Spinal cord (tissue), 10 donors: ENCODE results near the gene CEP135. TPM values are rescaled to one million over a fixed set of nuclear protein-coding genes. Genes with fewer than 3 reads are reported as not detected.

Experiments used
- DNase-seq, 6 donors: peaks; one replicate each; pipeline versions ENCODE4 v3.0.0 to v3.0.0-alpha.2; 2013 to 2015; ENCODE audit warnings: low spot score in 6 of 6, low read depth in 4 of 6
- H3K27ac ChIP-seq: one replicate; pipeline ENCODE4 v1.5.1; 2013; ENCODE audit warnings: low read depth, low read length, control low read depth
- H3K27me3 ChIP-seq: one replicate; pipeline ENCODE4 v1.6.1; 2013; ENCODE audit warnings: low read length; ENCODE audit not compliant: control insufficient read depth, insufficient read depth
- H3K36me3 ChIP-seq: one replicate; pipeline ENCODE4 v1.6.1; 2013; ENCODE audit warnings: low read length; ENCODE audit not compliant: control insufficient read depth, insufficient read depth
- H3K4me1 ChIP-seq: one replicate; pipeline ENCODE4 v1.6.1; 2013; ENCODE audit warnings: low read length; ENCODE audit not compliant: control insufficient read depth, insufficient read depth
- H3K4me3 ChIP-seq: one replicate; pipeline ENCODE4 v1.5.1; 2013; ENCODE audit warnings: low read depth, low read length, control low read depth
- H3K9me3 ChIP-seq: one replicate; pipeline ENCODE4 v1.6.1; 2013; ENCODE audit warnings: low read length; ENCODE audit not compliant: control insufficient read depth, insufficient read depth
- WGBS: methylation state at CpG from one replicate; pipeline ENCODE4 v1.1.5; 2013; ENCODE audit warnings: missing lambda C conversion rate; ENCODE audit not compliant: insufficient coverage; 5-methylcytosine and 5-hydroxymethylcytosine counted together
- long read RNA-seq, 4 donors: transcript quantifications; one replicate each; lab custom pipeline, GENCODE V29; 2026
- polyA plus RNA-seq, 2 donors: library from polyadenylated mRNA; unstranded; fragments of 120-200 nt; gene quantifications; one replicate each; pipeline ENCODE4 v1.2.1, GENCODE V29; 2013; ENCODE audit not compliant: insufficient read length in 2 of 2
- total RNA-seq, 2 donors: library from RNA; depleted of rRNA in 1 of 2; stranded (reverse); fragments of 120-200 nt in 1 of 2; fragments of >200 nt in 1 of 2; gene quantifications; one replicate each; pipeline versions ENCODE4 v1.2.3 to v1.2.4, GENCODE V29; 2013 to 2014
- donor health status: healthy.

CEP135 gene, protein sequence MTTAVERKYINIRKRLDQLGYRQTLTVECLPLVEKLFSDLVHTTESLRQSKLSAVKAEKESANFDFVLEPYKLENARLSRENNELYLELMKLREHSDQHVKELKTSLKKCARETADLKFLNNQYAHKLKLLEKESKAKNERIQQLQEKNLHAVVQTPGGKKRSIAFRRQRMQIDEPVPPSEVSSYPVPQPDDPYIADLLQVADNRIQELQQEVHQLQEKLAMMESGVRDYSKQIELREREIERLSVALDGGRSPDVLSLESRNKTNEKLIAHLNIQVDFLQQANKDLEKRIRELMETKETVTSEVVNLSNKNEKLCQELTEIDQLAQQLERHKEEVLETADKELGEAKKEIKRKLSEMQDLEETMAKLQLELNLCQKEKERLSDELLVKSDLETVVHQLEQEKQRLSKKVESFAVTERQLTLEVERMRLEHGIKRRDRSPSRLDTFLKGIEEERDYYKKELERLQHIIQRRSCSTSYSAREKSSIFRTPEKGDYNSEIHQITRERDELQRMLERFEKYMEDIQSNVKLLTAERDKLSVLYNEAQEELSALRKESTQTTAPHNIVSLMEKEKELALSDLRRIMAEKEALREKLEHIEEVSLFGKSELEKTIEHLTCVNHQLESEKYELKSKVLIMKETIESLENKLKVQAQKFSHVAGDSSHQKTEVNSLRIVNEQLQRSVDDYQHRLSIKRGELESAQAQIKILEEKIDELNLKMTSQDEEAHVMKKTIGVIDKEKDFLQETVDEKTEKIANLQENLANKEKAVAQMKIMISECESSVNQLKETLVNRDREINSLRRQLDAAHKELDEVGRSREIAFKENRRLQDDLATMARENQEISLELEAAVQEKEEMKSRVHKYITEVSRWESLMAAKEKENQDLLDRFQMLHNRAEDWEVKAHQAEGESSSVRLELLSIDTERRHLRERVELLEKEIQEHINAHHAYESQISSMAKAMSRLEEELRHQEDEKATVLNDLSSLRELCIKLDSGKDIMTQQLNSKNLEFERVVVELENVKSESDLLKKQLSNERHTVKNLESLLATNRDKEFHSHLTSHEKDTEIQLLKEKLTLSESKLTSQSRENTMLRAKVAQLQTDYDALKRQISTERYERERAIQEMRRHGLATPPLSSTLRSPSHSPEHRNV
- total RNA-seq = 10 to 100 TPM; 11.0 to 15.3 TPM
- 10 to 100 TPM in 1 of 2 donors, 1 to 10 TPM in 1; 9.9 to 11.2 TPM for polyA plus RNA-seq
- long read RNA-seq, donor 1, partial matches to known transcripts = 27 of 27 reads
- long read RNA-seq, donor 1, other reads (novel, unspliced or antisense) = 0 of 27 reads
- long read RNA-seq, donor 2, partial matches to known transcripts = 0 of 1 reads
- long read RNA-seq, donor 2, other reads (novel, unspliced or antisense) = 0 of 1 reads
- long read RNA-seq, donor 3 = 0 reads
- long read RNA-seq, donor 4, partial matches to known transcripts = 0 of 1 reads
- long read RNA-seq, donor 4, other reads (novel, unspliced or antisense) = 0 of 1 reads

DNA sequence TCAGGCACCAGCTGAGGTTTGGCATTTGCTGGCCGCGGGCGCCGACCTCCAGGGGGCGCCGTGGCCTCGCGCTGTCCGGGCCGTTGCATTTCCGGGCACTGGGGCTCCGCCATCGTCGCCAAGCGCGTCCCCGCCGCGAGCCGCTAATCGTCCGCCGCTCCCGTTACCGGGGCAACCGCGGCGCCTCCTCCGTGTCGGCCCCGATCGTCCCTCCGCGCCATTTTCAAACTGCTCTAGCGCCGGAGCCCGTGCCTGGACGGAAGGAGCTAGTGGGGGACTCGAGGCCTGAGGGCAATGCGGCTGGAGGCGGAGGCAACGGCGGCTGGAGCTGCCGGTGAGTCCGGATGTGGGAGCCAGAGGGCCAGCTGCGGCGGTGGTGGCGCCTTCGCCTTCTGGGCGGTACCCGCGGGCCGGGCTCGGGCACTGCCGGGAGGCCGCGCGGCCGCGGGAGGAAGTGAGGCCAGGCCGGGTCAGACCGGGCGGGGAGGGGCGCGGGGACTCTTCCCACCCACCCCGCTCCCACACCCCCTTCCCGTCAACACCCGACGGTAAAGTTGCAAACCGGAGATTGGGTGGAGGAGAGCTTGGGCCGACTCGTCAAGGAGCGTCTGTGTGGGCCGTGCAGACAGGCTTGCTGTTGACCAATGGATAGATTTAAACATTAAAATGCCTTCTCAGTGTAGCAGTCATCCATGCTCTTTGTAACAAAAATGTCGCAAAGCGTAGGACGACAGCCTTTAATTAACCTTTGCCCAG lies at the start of gene CEP135:
TSS of gene CEP135 (plus strand) at position 220 of the 756 bp plus-strand sequence. CDS start 3,186 bp downstream, outside the sequence.
- H3K36me3 ChIP-seq = no peaks in the 10 kb centered on the region
- WGBS = 0% methylated on average over 65 of the region's 77 CpGs
- H3K4me3 ChIP-seq = peak within 1 kb of the TSS; percentile 73
- peak; percentile 83 to 98 (median 90) for DNase-seq
- peak within 1 kb of the TSS; percentile 94 for H3K27ac ChIP-seq
- no peaks in the 10 kb centered on the region for H3K9me3 ChIP-seq
- H3K4me1 ChIP-seq = no peaks in the 10 kb centered on the region
- H3K27me3 ChIP-seq = no peaks in the 10 kb centered on the region

GRCh38 chr4:55902677-55903076 lies 46.1 kb upstream of the CEP135 start:
- Histone ChIP-seq H3K4me3 (no peak overlapping the region), H3K36me3 (peaks cover 13% of the 10 kb centered on the region), H3K9me3 (no peaks in the 10 kb centered on the region), H3K4me1 (no peaks in the 10 kb centered on the region), H3K27ac (no peak overlapping the region), H3K27me3 (no peaks in the 10 kb centered on the region)
- no peak for DNase-seq
- WGBS = 100% methylated on average over 2 of the region's 4 CpGs

GRCh38 chr4:55903577-55903976 lies 45.2 kb upstream of the CEP135 start:
- DNase-seq = peak in 1 of 6 donors; percentile 21
- no peaks in the 10 kb centered on the region for H3K9me3 ChIP-seq
- H3K27ac ChIP-seq = no peak overlapping the region
- no peaks in the 10 kb centered on the region for H3K4me1 ChIP-seq
- H3K4me3 ChIP-seq = no peak overlapping the region
- H3K36me3 ChIP-seq = peaks cover 13% of the 10 kb centered on the region
- no peaks in the 10 kb centered on the region for H3K27me3 ChIP-seq

DNA sequence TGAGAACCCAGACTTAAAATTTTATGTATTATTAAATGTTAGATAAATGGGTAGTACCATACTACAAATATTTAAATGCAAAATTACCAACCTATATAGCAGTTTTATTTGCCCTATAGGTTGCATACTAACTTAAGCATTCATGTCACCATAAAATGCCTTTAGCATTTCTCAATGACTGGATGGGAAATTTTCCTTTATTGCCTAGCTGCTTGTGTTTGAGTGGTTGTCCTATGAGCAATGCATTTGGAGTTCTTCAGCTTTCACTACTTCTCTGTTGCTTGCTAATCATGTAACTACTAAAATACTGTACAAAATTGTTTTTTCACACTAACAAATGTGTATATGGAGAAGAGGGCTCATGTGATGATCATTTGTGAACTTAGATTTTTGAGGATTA lies 44.2 kb upstream of the CEP135 start:
- Histone ChIP-seq H3K4me3 (no peak overlapping the region), H3K27ac (no peak overlapping the region), H3K36me3 (peaks cover 13% of the 10 kb centered on the region), H3K27me3 (no peaks in the 10 kb centered on the region), H3K4me1 (no peaks in the 10 kb centered on the region), H3K9me3 (no peaks in the 10 kb centered on the region)
- DNase-seq = no peak

DNA sequence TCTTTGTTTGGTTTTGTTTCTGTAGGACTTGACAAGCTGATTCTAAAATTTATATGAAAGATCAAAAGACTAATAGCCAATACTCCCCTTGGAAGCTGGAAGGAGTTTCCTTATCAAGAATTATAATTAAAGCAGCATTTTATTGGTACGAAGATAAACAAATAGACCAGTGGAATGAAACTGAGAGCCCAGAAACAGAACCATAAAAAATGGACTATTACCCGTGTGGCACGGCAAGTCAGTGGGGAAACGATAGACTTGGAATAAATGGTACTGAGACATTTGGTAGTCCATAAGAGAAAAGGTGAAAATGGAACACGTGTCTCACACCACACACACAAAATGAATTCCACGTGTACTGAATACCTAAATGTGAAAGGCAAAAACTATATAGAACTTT lies 42.4 kb upstream of the CEP135 start:
- no peak for DNase-seq
- no peak overlapping the region for H3K4me3 ChIP-seq
- no CpG with 5 or more reads among the region's 6 CpGs for WGBS
- no peak overlapping the region for H3K27ac ChIP-seq
- peaks cover 9% of the 10 kb centered on the region for H3K36me3 ChIP-seq
- no peaks in the 10 kb centered on the region for H3K4me1 ChIP-seq
- H3K27me3 ChIP-seq = no peaks in the 10 kb centered on the region
- no peaks in the 10 kb centered on the region for H3K9me3 ChIP-seq

GRCh38 chr4:55906989-55907388 lies 41.8 kb upstream of the CEP135 start:
- H3K27ac ChIP-seq = no peak overlapping the region
- WGBS = no CpG with 5 or more reads among the region's 3 CpGs
- H3K36me3 ChIP-seq = peaks cover 9% of the 10 kb centered on the region
- no peaks in the 10 kb centered on the region for H3K27me3 ChIP-seq
- no peak overlapping the region for H3K4me3 ChIP-seq
- no peaks in the 10 kb centered on the region for H3K9me3 ChIP-seq
- DNase-seq = no peak
- no peaks in the 10 kb centered on the region for H3K4me1 ChIP-seq

DNA sequence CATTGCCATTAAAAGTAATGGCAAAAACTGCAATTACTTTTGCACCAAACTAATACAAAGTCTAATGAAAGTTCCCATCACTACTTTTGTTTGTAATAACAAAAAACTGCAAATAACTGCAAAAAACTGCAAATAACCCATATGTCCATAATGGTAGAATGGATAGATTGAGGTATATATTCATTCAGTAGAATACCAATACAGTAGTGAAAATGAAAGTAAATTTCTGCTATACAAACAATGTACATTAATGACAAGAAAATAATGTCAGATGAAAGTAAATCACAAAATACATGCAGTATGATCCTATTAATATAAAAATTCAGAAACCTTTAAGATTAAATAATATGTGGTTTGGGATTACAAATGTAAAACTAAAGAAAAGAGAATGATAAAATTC lies 41.3 kb upstream of the CEP135 start:
- no peak overlapping the region for H3K4me3 ChIP-seq
- peaks cover 9% of the 10 kb centered on the region for H3K36me3 ChIP-seq
- no peak for DNase-seq
- H3K27me3 ChIP-seq = no peaks in the 10 kb centered on the region
- H3K4me1 ChIP-seq = no peaks in the 10 kb centered on the region
- no peaks in the 10 kb centered on the region for H3K9me3 ChIP-seq
- no peak overlapping the region for H3K27ac ChIP-seq

DNA sequence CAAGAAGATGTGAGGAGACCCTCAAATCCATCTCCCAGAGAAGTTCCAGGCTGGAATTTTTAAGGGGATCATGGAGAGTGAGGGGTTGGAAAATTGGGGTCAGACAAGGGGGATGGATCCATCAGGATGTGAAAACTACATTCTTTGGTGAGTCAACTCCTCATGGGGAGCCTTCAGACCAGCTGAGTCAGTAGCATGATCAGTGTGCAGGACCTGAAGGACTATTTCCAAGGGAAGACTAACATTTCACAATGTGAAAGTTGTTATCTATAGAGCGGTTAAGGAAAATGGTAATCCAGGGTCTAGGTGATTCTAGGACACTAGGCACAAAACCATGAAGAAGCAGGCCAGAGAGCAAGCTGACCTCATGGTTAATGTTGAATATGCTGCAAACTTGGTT lies 38.6 kb upstream of the CEP135 start:
- H3K36me3 ChIP-seq = peaks cover under 1% of the 10 kb centered on the region

More for the DNA sequence above, 38.6 kb upstream of the CEP135 start:
- Histone ChIP-seq H3K4me1 (no peaks in the 10 kb centered on the region), H3K4me3 (no peak overlapping the region), H3K27me3 (no peaks in the 10 kb centered on the region), H3K9me3 (peaks cover 2% of the 10 kb centered on the region), H3K27ac (no peak overlapping the region)
- no peak for DNase-seq
- 83% methylated on average over 1 of the region's 1 CpG for WGBS
